WTC11 (cell line): ENCODE data around the gene NPTX1.

ENCODE experiments used
- ARID4B ChIP-seq: sonication (generic); formaldehyde crosslinking; IDR thresholded peaks from 2 replicates; pipeline ENCODE4 v1.8.0; 2023; ENCODE audit warnings: missing genetic modification reagents, mild to moderate bottlenecking, borderline replicate concordance
- ATF2 ChIP-seq: sonication (generic); formaldehyde crosslinking; IDR thresholded peaks from 2 replicates; pipeline ENCODE4 v1.8.1; 2022; ENCODE audit warnings: low read depth, missing genetic modification reagents, borderline replicate concordance
- CREM ChIP-seq: sonication (generic); formaldehyde crosslinking; IDR thresholded peaks from 2 replicates; pipeline ENCODE4 v1.8.1; 2022; ENCODE audit warnings: mild to moderate bottlenecking, missing genetic modification reagents, moderate library complexity
- CTCF ChIP-seq: fragments of 200-600 bp; IDR thresholded peaks from 2 replicates; pipeline ENCODE4 v1.8.0; 2022; ENCODE audit warnings: antibody characterized with exemption
- FOXJ3 ChIP-seq: sonication (generic); formaldehyde crosslinking; IDR thresholded peaks from 2 replicates; pipeline ENCODE4 v1.9.0; 2021; ENCODE audit warnings: missing genetic modification reagents, mild to moderate bottlenecking, borderline replicate concordance
- GRHL2 ChIP-seq: fragments of 250-450 bp; sonication (Bioruptor Pico); IDR thresholded peaks from 2 replicates; pipeline ENCODE4 v1.8.0; 2022; ENCODE audit warnings: mild to moderate bottlenecking, moderate library complexity; ENCODE audit not compliant: insufficient replicate concordance, severe bottlenecking
- GTF2I ChIP-seq: fragments of 250-450 bp; sonication (Bioruptor Pico); conservative IDR thresholded peaks from 2 replicates; pipeline ENCODE4 v1.4.0; 2021; ENCODE audit warnings: mild to moderate bottlenecking
- NR2C2 ChIP-seq: sonication (generic); formaldehyde crosslinking; IDR thresholded peaks from 2 replicates; pipeline ENCODE4 v1.8.0; 2022; ENCODE audit warnings: mild to moderate bottlenecking, missing genetic modification reagents
- OVOL2 ChIP-seq: fragments of 250-450 bp; sonication (Bioruptor Pico); IDR thresholded peaks from 2 replicates; pipeline ENCODE4 v1.9.0; 2021; ENCODE audit warnings: mild to moderate bottlenecking, borderline replicate concordance
- RORB ChIP-seq: fragments of 250-450 bp; sonication (Bioruptor Pico); IDR thresholded peaks from 2 replicates; pipeline ENCODE4 v1.9.0; 2021; ENCODE audit warnings: mild to moderate bottlenecking
- SOX15 ChIP-seq: fragments of 250-450 bp; sonication (Bioruptor Pico); IDR thresholded peaks from 2 replicates; pipeline ENCODE4 v1.9.0; 2021; ENCODE audit warnings: mild to moderate bottlenecking
- SP1 ChIP-seq: sonication (generic); formaldehyde crosslinking; conservative IDR thresholded peaks from 2 replicates; pipeline ENCODE4 v1.8.1; 2022; ENCODE audit warnings: missing genetic modification reagents
- STAT6 ChIP-seq: sonication (generic); formaldehyde crosslinking; conservative IDR thresholded peaks from 2 replicates; pipeline ENCODE4 v1.8.1; 2023; ENCODE audit warnings: mild to moderate bottlenecking, low read depth, missing genetic modification reagents, moderate library complexity
- ZNF416 ChIP-seq: fragments of 250-450 bp; sonication (Bioruptor Pico); IDR thresholded peaks from 2 replicates; pipeline ENCODE4 v1.9.0; 2021; ENCODE audit warnings: mild to moderate bottlenecking, inconsistent platforms

GRCh38 chr17:80422981-80423380, 53.4 kb downstream of the NPTX1 start:
- TF ChIP-seq SOX15 (CRISPR knock-in tag) (no peak), CTCF (no peak), RORB (CRISPR knock-in tag) (no peak), ARID4B (no peak), SP1 (no peak), OVOL2 (CRISPR knock-in tag) (no peak), STAT6 (CRISPR knock-in tag) (no peak), GRHL2 (no peak), CREM (CRISPR knock-in tag) (no peak), ZNF416 (CRISPR knock-in tag) (no peak), ATF2 (CRISPR knock-in tag) (no peak), FOXJ3 (CRISPR knock-in tag) (no peak), NR2C2 (CRISPR knock-in tag) (no peak), GTF2I (CRISPR knock-in tag) (no peak)
